WTC11 (cell line): Measurements from ENCODE around the gene CMTM7. TPM values are rescaled to one million over a fixed set of nuclear protein-coding genes. Genes with fewer than 3 reads are reported as not detected.

Experiments used
- ATAC-seq: fragments of 200-7000 bp; cut with Tn5 transposase; 2 replicates; pipeline ENCODE4 v1.10.0; 2021; ENCODE audit warnings: mild to moderate bottlenecking, moderate library complexity
- CTCF ChIA-PET: fragments of 300-600 bp; sonication (Branson Sonifier 250); formaldehyde crosslinking; loops from one replicate; lab custom pipeline; 2021; ENCODE audit warnings: antibody characterized with exemption; lab: Charles Lee
- POLR2A ChIA-PET: fragments of 350-600 bp; sonication (Branson Sonifier 250); formaldehyde crosslinking; loops from one replicate; lab custom pipeline; 2021; ENCODE audit warnings: antibody characterized with exemption; lab: Charles Lee
- DNase-seq: peaks from one replicate; pipeline ENCODE4 v3.0.0; 2021; ENCODE audit warnings: low spot score
- H3K27ac Mint-ChIP-seq: 2 replicates; pipeline ENCODE4 v1.8.0; 2021; ENCODE audit warnings: mixed read lengths
- H3K27me3 Mint-ChIP-seq: 2 replicates; pipeline ENCODE4 v1.8.0; 2021; ENCODE audit warnings: low read depth, mild to moderate bottlenecking, moderate library complexity, mixed read lengths
- H3K36me3 Mint-ChIP-seq: 2 replicates; pipeline ENCODE4 v1.8.0; 2021; ENCODE audit warnings: mixed read lengths
- H3K4me1 Mint-ChIP-seq: 2 replicates; pipeline ENCODE4 v1.8.0; 2022; ENCODE audit warnings: mixed read lengths
- H3K4me3 Mint-ChIP-seq: 2 replicates; pipeline ENCODE4 v1.8.0; 2021; ENCODE audit warnings: mild to moderate bottlenecking, moderate library complexity, mixed read lengths
- H3K9me3 Mint-ChIP-seq: 2 replicates; pipeline ENCODE4 v1.8.0; 2021; ENCODE audit warnings: mixed read lengths
- ATF6 ChIP-seq: sonication (generic); formaldehyde crosslinking; IDR thresholded peaks from 2 replicates; pipeline ENCODE4 v1.8.1; 2023; ENCODE audit warnings: mild to moderate bottlenecking, missing genetic modification reagents
- CREB1 ChIP-seq: sonication (generic); formaldehyde crosslinking; IDR thresholded peaks from 2 replicates; pipeline ENCODE4 v1.8.0; 2023; ENCODE audit warnings: mild to moderate bottlenecking, missing genetic modification reagents
- ERG ChIP-seq: fragments of 250-450 bp; sonication (Bioruptor Pico); IDR thresholded peaks from 2 replicates; pipeline ENCODE4 v1.8.0; 2021; ENCODE audit warnings: mild to moderate bottlenecking
- ESRRA ChIP-seq: sonication (generic); formaldehyde crosslinking; IDR thresholded peaks from 2 replicates; pipeline ENCODE4 v1.8.1; 2022; ENCODE audit warnings: mild to moderate bottlenecking, missing genetic modification reagents, borderline replicate concordance
- FOXP1 ChIP-seq: sonication (generic); formaldehyde crosslinking; IDR thresholded peaks from 2 replicates; pipeline ENCODE4 v1.8.0; 2022; ENCODE audit warnings: missing genetic modification reagents, mild to moderate bottlenecking, moderate library complexity, borderline replicate concordance
- HMGXB4 ChIP-seq: sonication (generic); formaldehyde crosslinking; IDR thresholded peaks from 2 replicates; pipeline ENCODE4 v1.8.1; 2023; ENCODE audit warnings: mild to moderate bottlenecking, moderate library complexity, missing genetic modification reagents
- MLX ChIP-seq: sonication (generic); formaldehyde crosslinking; IDR thresholded peaks from 2 replicates; pipeline ENCODE4 v1.8.1; 2023; ENCODE audit warnings: mild to moderate bottlenecking, missing genetic modification reagents, moderate library complexity
- MXD4 ChIP-seq: fragments of 250-450 bp; sonication (Bioruptor Pico); IDR thresholded peaks from 2 replicates; pipeline ENCODE4 v1.8.0; 2021; ENCODE audit warnings: mild to moderate bottlenecking, moderate library complexity, borderline replicate concordance
- NFE2L1 ChIP-seq: sonication (generic); formaldehyde crosslinking; IDR thresholded peaks from 2 replicates; pipeline ENCODE4 v1.8.1; 2023; ENCODE audit warnings: missing genetic modification reagents
- NFYB ChIP-seq: sonication (generic); formaldehyde crosslinking; conservative IDR thresholded peaks from 2 replicates; pipeline ENCODE4 v1.8.0; 2022; ENCODE audit warnings: low read depth, missing genetic modification reagents
- NR1H2 ChIP-seq: sonication (generic); formaldehyde crosslinking; IDR thresholded peaks from 2 replicates; pipeline ENCODE4 v1.9.0; 2021; ENCODE audit warnings: mild to moderate bottlenecking, moderate library complexity, missing genetic modification reagents
- NR3C1 ChIP-seq: sonication (generic); formaldehyde crosslinking; conservative IDR thresholded peaks from 2 replicates; pipeline ENCODE4 v1.8.1; 2023; ENCODE audit warnings: low read depth, mild to moderate bottlenecking, missing genetic modification reagents
- OVOL2 ChIP-seq: fragments of 250-450 bp; sonication (Bioruptor Pico); IDR thresholded peaks from 2 replicates; pipeline ENCODE4 v1.9.0; 2021; ENCODE audit warnings: mild to moderate bottlenecking, borderline replicate concordance
- SOX15 ChIP-seq: fragments of 250-450 bp; sonication (Bioruptor Pico); IDR thresholded peaks from 2 replicates; pipeline ENCODE4 v1.9.0; 2021; ENCODE audit warnings: mild to moderate bottlenecking
- TCF7 ChIP-seq: sonication (generic); formaldehyde crosslinking; IDR thresholded peaks from 2 replicates; pipeline ENCODE4 v1.8.0; 2022; ENCODE audit warnings: mild to moderate bottlenecking, low read depth, missing genetic modification reagents, moderate library complexity
- USF1 ChIP-seq: sonication (generic); formaldehyde crosslinking; IDR thresholded peaks from 2 replicates; pipeline ENCODE4 v1.8.0; 2022; ENCODE audit warnings: mild to moderate bottlenecking, missing genetic modification reagents
- USF2 ChIP-seq: sonication (generic); formaldehyde crosslinking; IDR thresholded peaks from 2 replicates; pipeline ENCODE4 v1.8.1; 2023; ENCODE audit warnings: mild to moderate bottlenecking, missing genetic modification reagents, moderate library complexity
- ZNF121 ChIP-seq: sonication (generic); formaldehyde crosslinking; IDR thresholded peaks from 2 replicates; pipeline ENCODE4 v1.8.0; 2023; ENCODE audit warnings: missing genetic modification reagents
- ZNF219 ChIP-seq: sonication (generic); formaldehyde crosslinking; IDR thresholded peaks from 2 replicates; pipeline ENCODE4 v1.8.0; 2023; ENCODE audit warnings: missing genetic modification reagents, mild to moderate bottlenecking, borderline replicate concordance
- ZNF263 ChIP-seq: sonication (generic); formaldehyde crosslinking; IDR thresholded peaks from 2 replicates; pipeline ENCODE4 v1.8.1; 2022; ENCODE audit warnings: low read depth, mild to moderate bottlenecking, moderate library complexity, missing genetic modification reagents
- ZNF416 ChIP-seq: fragments of 250-450 bp; sonication (Bioruptor Pico); IDR thresholded peaks from 2 replicates; pipeline ENCODE4 v1.9.0; 2021; ENCODE audit warnings: mild to moderate bottlenecking, inconsistent platforms
- ZNF532 ChIP-seq: fragments of 250-450 bp; sonication (Bioruptor Pico); IDR thresholded peaks from 2 replicates; pipeline ENCODE4 v1.9.0; 2021; ENCODE audit warnings: mild to moderate bottlenecking, borderline replicate concordance
- total RNA-seq: library from RNA; stranded (reverse); gene quantifications from 3 replicates; pipeline ENCODE4 v1.2.3, GENCODE V29; 2021

The CMTM7 gene
- total RNA-seq, 1 experiment from 2014 or later: 23.4 TPM

GRCh38 chr3:32500231-32500630 lies 108.6 kb downstream of the CMTM7 start:
- ChIA-PET POLR2A (no interaction called here), CTCF (interaction anchor here (1.0 kb wide), 1 partner anchor 32 kb away, joined by 5 read pairs; no protein-coding TSS in a partner anchor)
- DNase-seq (no peak), ATAC-seq (no peak)
- Mint-ChIP-seq H3K36me3 (peaks cover 3% of the 10 kb centered on the region), H3K9me3 (peaks cover 3% of the 10 kb centered on the region; the same call in 1 of the 2 replicates), H3K4me3 (no peak overlapping the region), H3K4me1 (peaks cover 32% of the 10 kb centered on the region), H3K27ac (no peak overlapping the region), H3K27me3 (no peaks in the 10 kb centered on the region)
- TF ChIP-seq ZNF416 (no peak), ATF6 (no peak), ZNF263 (CRISPR knock-in tag) (no peak)

GRCh38 chr3:32500880-32501782 lies 109.5 kb downstream of the CMTM7 start:
- Mint-ChIP-seq H3K36me3 (peaks cover 3% of the 10 kb centered on the region), H3K27me3 (no peaks in the 10 kb centered on the region), H3K4me3 (peak overlapping the region; percentile 98), H3K4me1 (peaks cover 32% of the 10 kb centered on the region), H3K9me3 (peaks cover 3% of the 10 kb centered on the region; the same call in 1 of the 2 replicates), H3K27ac (no peak overlapping the region)
- CTCF ChIA-PET: interaction anchor here (0.6 to 1.4 kb wide), 3 partner anchors 21 to 184 kb away, joined by 3 read pairs; partner anchors contain the start of gene CNOT10
- ATAC-seq: peak; percentile 12; the same call in 1 of the 2 replicates
- DNase-seq: no peak
- POLR2A ChIA-PET: interaction anchor here (0.6 to 0.7 kb wide), 3 partner anchors 13 to 809 kb away, joined by 3 to 4 read pairs (median 3); no protein-coding TSS in a partner anchor
- TF ChIP-seq ZNF219: no peak
- no peak for TF ChIP-seq ZNF121 (CRISPR knock-in tag)
- no peak for TF ChIP-seq MXD4 (CRISPR knock-in tag)
- no peak for TF ChIP-seq NFYB (CRISPR knock-in tag)
- no peak for TF ChIP-seq TCF7 (CRISPR knock-in tag)
- no peak for TF ChIP-seq NFE2L1 (CRISPR knock-in tag)
- no peak for TF ChIP-seq ZNF532 (CRISPR knock-in tag)
- TF ChIP-seq CREB1 (CRISPR knock-in tag): no peak
- no peak for TF ChIP-seq OVOL2 (CRISPR knock-in tag)
- no peak for TF ChIP-seq USF2 (CRISPR knock-in tag)
- no peak for TF ChIP-seq NR3C1 (CRISPR knock-in tag)
- TF ChIP-seq ERG (CRISPR knock-in tag): no peak
- no peak for TF ChIP-seq NR1H2 (CRISPR knock-in tag)
- TF ChIP-seq MLX (CRISPR knock-in tag): no peak
- TF ChIP-seq HMGXB4 (CRISPR knock-in tag): no peak
- TF ChIP-seq SOX15: no peak
- TF ChIP-seq USF1 (CRISPR knock-in tag): no peak
- TF ChIP-seq FOXP1 (CRISPR knock-in tag): no peak
- TF ChIP-seq ESRRA (CRISPR knock-in tag): no peak
